Spleen (tissue), 11 donors: ENCODE measurements around the gene RPP14. TPM values are rescaled to one million over a fixed set of nuclear protein-coding genes. Genes with fewer than 3 reads are reported as not detected.

Experiments
- DNase-seq: peaks from one replicate; pipeline ENCODE4 v3.0.0-alpha.2; 2020
- H3K27ac ChIP-seq, 8 donors: fragments of 200-600 bp; sonication (generic) in 7 of 8; 1 replicate in 4 of 8; 2 replicates in 4 of 8; pipeline versions ENCODE4 v1.5.0 to v1.8.0; 2016 to 2021; ENCODE audit warnings: inconsistent platforms in 4 of 8, mild to moderate bottlenecking in 4 of 8, moderate library complexity in 1 of 8
- H3K27me3 ChIP-seq, 7 donors: fragments of 200-600 bp; sonication (generic) in 6 of 7; replicated peaks in 1 of 7; 1 replicate in 4 of 7; 2 replicates in 3 of 7; pipeline versions ENCODE4 v1.5.0 to v1.8.0; 2016 to 2021; ENCODE audit warnings: inconsistent platforms in 3 of 7, mild to moderate bottlenecking in 1 of 7
- H3K36me3 ChIP-seq, 6 donors: fragments of 200-600 bp; sonication (generic) in 5 of 6; 1 replicate in 4 of 6; 2 replicates in 2 of 6; pipeline versions ENCODE4 v1.5.0 to v1.8.0; 2016 to 2021; ENCODE audit warnings: inconsistent platforms in 2 of 6
- H3K4me1 ChIP-seq, 6 donors: fragments of 200-600 bp; sonication (generic) in 5 of 6; 1 replicate in 3 of 6; 2 replicates in 3 of 6; pipeline versions ENCODE4 v1.5.0 to v1.8.0; 2016 to 2021; ENCODE audit warnings: inconsistent platforms in 3 of 6
- H3K4me3 ChIP-seq, 8 donors: fragments of 200-600 bp; sonication (generic) in 7 of 8; 1 replicate in 4 of 8; 2 replicates in 4 of 8; pipeline versions ENCODE4 v1.5.0 to v1.8.0; 2016 to 2021; ENCODE audit warnings: inconsistent platforms in 4 of 8, mild to moderate bottlenecking in 4 of 8, moderate library complexity in 2 of 8
- H3K9me3 ChIP-seq, 8 donors: fragments of 200-600 bp; sonication (generic) in 7 of 8; 1 replicate in 4 of 8; 2 replicates in 4 of 8; pipeline versions ENCODE4 v1.5.0 to v1.8.0; 2016 to 2021; ENCODE audit warnings: inconsistent platforms in 4 of 8
- POLR2A ChIP-seq, 3 donors: fragments of 450-650 bp; IDR thresholded peaks; one replicate each; pipeline ENCODE4 v1.5.1; 2017; ENCODE audit warnings: antibody characterized with exemption in 3 of 3, mild to moderate bottlenecking in 1 of 3
- POLR2AphosphoS5 ChIP-seq, 3 donors: sonication (generic); formaldehyde crosslinking; IDR thresholded peaks; one replicate each; pipeline ENCODE4 v1.5.1; 2017; ENCODE audit warnings: antibody characterized with exemption in 3 of 3
- WGBS, 5 donors: extraction: QIAGEN DNeasy Blood & Tissue Kit in 3 of 5; methylation state at CpG; one replicate each; pipeline versions ENCODE4 v1.1.5 to v1.1.7; 2013 to 2018; 5-methylcytosine and 5-hydroxymethylcytosine counted together
- intact Hi-C: fragments of 100-400 bp; cut with DNase I; formaldehyde crosslinking; loops from one replicate; pipeline ENCODE4 v1.15.0; 2023; ENCODE audit warnings: low total_unique reads
- polyA plus RNA-seq, 3 donors: library from polyadenylated mRNA; stranded (reverse); fragments of 200-250 nt; gene quantifications; one replicate each; pipeline ENCODE4 v1.2.1, GENCODE V29; 2013
- total RNA-seq, 7 donors: library from RNA; depleted of rRNA in 3 of 7; stranded (reverse); fragments of >200 nt in 3 of 7; fragmentation: NEBNext Ultra II Directional in 4 of 7; extraction: Animal tissue kit (Norgen Biotek cat#: 25700) in 4 of 7; gene quantifications; one replicate each; pipeline versions ENCODE4 v1.1.0 to v1.2.1, GENCODE V29; 2016 to 2021
- TF ChIP-seq, protein P1 (sequence below), 11 experiments: fragments of 200-600 bp in 7 of 11; fragments of 450-650 bp in 4 of 11; sonication (generic) in 4 of 11; IDR thresholded peaks in 8 of 11; conservative IDR thresholded peaks in 3 of 11; 1 replicate in 7 of 11; 2 replicates in 4 of 11; pipeline versions ENCODE4 v1.4.0 to v1.8.0; 2016 to 2021; ENCODE audit warnings: antibody characterized with exemption in 11 of 11, inconsistent platforms in 4 of 11, mild to moderate bottlenecking in 1 of 11
- donor health status: healthy with polysubstance abuse.
- donor health status: DM: no; HTN: no; CAD: no; lungs with moderate emphysema.
- donor health status: DM: no; HTN: no; CAD: no.
- donor health status: Bipolar disorder and iron deficiency.
- donor health status: healthy.
- donor health status: DM: no; HTN: no; CAD: no.
- donor health status: DM: yes; HTN: yes; CAD: no.

Gene RPP14
- total and polyA plus RNA-seq, 10 donors: 6.2 to 21.3 (median 14.3) TPM

DNA sequence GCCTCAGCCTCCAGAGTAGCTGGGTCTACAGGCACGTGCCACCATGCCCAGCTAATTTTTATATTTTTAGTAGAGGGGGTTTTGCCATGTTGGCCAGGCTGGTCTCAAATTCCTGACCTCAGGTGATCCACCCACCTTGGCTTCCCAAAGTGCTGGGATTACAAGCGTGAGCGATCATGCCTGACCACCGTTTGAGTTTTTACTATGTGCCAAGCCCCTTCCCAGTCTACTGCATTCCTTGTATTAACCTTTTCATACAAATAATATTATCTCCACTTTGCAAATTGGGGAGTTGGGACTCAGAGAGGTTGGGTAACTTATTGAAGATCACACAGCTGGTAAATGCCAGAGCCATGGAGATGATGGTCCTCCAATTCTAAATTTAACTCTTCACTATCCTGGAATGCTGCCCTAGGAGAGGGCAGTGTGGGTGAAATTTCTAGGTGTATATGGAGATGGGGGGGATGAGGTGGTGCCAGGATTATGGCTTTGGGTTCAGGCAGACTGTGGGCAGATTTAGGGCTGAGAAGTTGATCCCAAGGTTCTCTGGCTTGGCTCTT, 25.6 kb downstream of the RPP14 start:
- 90 to 94% (median 91%) methylated on average over 4 of the region's 4 CpGs for WGBS, 5 donors
- intact Hi-C loops: no loop called here
- Histone ChIP-seq H3K36me3 (no peaks in the 10 kb centered on the region), H3K27ac (no peak overlapping the region), H3K4me3 (peak overlapping the region in 1 of 8 donors; percentile 91), H3K4me1 (peaks cover 19 to 49% (median 40%) of the 10 kb centered on the region in 6 donors), H3K27me3 (no peaks in the 10 kb centered on the region), H3K9me3 (no peaks in the 10 kb centered on the region)
- DNase-seq: no peak
- TF ChIP-seq POLR2A (IDR thresholded peaks at IDR 0.05) (no peak), POLR2AphosphoS5 (IDR thresholded peaks at IDR 0.05) (no peak)
- TF ChIP-seq, protein P1, sequence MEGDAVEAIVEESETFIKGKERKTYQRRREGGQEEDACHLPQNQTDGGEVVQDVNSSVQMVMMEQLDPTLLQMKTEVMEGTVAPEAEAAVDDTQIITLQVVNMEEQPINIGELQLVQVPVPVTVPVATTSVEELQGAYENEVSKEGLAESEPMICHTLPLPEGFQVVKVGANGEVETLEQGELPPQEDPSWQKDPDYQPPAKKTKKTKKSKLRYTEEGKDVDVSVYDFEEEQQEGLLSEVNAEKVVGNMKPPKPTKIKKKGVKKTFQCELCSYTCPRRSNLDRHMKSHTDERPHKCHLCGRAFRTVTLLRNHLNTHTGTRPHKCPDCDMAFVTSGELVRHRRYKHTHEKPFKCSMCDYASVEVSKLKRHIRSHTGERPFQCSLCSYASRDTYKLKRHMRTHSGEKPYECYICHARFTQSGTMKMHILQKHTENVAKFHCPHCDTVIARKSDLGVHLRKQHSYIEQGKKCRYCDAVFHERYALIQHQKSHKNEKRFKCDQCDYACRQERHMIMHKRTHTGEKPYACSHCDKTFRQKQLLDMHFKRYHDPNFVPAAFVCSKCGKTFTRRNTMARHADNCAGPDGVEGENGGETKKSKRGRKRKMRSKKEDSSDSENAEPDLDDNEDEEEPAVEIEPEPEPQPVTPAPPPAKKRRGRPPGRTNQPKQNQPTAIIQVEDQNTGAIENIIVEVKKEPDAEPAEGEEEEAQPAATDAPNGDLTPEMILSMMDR (IDR thresholded peaks at IDR 0.05 in 8 of 11, conservative IDR thresholded peaks at IDR 0.05 in 3 of 11): no peak

DNA sequence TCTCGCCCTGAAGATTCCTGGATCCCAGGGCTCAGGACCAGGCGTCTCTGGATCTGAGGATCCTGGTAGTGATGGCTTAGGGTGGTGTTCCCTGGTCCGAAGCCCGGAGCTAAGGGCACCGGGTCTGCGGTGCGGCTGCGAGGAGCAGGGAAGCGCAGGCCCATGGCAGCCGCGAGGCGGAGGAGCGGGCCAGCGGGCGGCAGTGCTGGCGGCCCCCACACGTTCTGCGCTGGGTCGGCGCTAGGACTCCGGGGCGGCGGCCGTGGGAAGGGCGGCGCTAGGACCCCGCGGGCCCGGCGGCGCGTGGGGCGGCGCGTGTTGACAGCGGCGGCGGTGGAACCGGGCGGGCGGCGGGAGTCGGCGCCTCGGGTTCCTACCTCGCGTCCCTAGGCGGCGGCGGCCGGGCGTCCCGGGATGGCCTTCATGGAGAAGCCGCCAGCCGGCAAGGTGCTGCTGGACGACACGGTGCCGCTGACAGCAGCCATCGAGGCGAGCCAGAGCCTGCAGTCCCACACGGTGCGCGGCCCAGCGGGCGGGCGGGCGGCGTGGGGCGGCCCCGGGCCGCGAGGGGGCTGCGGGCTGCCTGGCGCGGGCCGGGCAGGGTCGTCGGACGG, 26.6 kb downstream of the RPP14 start, which contains the start of gene PXK:
TSS of gene PXK (plus strand) at position 318 of the 614 bp plus-strand sequence. CDS start at position 415, 97 bp downstream.
- peaks cover 0 to 5% (median 0%) of the 10 kb centered on the region in 6 donors for H3K36me3 ChIP-seq
- intact Hi-C loops: no loop called here
- peak within 1 kb of the TSS; percentile 72 to 92 (median 83) for H3K4me3 ChIP-seq
- H3K27me3 ChIP-seq: no peaks in the 10 kb centered on the region
- DNase-seq: peak; percentile 98
- H3K27ac ChIP-seq: peak within 1 kb of the TSS; percentile 49 to 94 (median 86)
- no peaks in the 10 kb centered on the region for H3K9me3 ChIP-seq
- 1 to 4% (median 2%) methylated on average over 15 to 79 of the region's 79 CpGs for WGBS, 5 donors
- TF ChIP-seq, protein P1 (IDR thresholded peaks at IDR 0.05 in 8 of 11, conservative IDR thresholded peaks at IDR 0.05 in 3 of 11): peak in 5 of 11 experiments; percentile 12 to 38 (median 19)
- peak; percentile 57 to 78 (median 78) for TF ChIP-seq POLR2AphosphoS5 (IDR thresholded peaks at IDR 0.05)
- TF ChIP-seq POLR2A (IDR thresholded peaks at IDR 0.05): peak in 1 of 3 donors; percentile 4
- peaks cover 19 to 58% (median 49%) of the 10 kb centered on the region in 6 donors for H3K4me1 ChIP-seq

DNA sequence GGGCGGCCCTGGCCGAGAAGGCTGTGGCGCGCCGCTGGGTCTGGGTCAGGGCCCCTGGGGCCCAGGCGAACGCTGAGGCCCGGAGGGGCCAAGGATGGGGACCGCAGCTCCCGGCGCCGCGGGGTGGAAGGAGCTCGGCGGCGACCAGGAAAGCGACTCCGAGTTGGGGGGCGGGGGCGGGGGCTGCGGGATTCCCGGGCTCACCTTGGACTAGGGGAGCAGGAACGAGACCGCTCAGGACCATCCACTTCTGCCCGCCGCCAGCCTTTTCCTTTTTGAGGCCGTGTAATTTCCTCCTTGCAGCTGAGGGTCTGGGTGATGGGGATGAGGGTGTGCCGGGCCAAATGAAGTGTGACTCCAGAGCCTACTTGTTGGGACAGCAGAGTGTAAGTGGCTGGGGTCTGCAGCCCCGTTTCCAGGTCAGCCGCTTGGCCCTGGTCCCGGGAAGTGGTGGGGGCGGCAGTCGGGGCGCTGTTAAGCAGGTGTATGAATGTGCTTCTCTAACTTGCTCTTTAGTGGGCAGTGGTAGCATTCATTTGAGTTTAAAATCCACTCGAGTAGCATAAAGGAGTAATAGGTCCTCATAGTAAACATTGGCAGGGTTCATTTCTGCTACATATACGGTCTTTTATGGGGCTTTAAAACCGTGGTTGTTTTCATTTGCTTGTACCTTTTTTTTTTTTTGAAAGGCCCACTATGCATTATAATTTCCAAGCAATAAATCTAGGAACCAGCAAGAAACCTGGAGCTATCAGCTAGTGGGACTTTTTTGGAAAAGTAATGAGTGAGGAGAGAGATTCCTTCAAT, 27.4 kb downstream of the RPP14 start:
- peaks cover 19 to 65% (median 57%) of the 10 kb centered on the region in 6 donors for H3K4me1 ChIP-seq

More for the DNA sequence above, 27.4 kb downstream of the RPP14 start:
- DNase-seq: peak; percentile 91
- Histone ChIP-seq H3K9me3 (no peaks in the 10 kb centered on the region), H3K4me3 (peak overlapping the region; percentile 72 to 92 (median 83)), H3K27ac (peak overlapping the region; percentile 49 to 94 (median 86)), H3K36me3 (peaks cover 0 to 10% (median 0%) of the 10 kb centered on the region in 6 donors), H3K27me3 (no peaks in the 10 kb centered on the region)
- intact Hi-C loops: no loop called here
- TF ChIP-seq, protein P1 (IDR thresholded peaks at IDR 0.05 in 8 of 11, conservative IDR thresholded peaks at IDR 0.05 in 3 of 11): peak in 1 of 11 experiments; percentile 31
- TF ChIP-seq POLR2AphosphoS5 (IDR thresholded peaks at IDR 0.05) (peak in 2 of 3 donors; percentile 34 to 51), POLR2A (IDR thresholded peaks at IDR 0.05) (no peak)
- WGBS, 5 donors: 0 to 2% (median 1%) methylated on average over 15 to 37 of the region's 37 CpGs
